CD14-positive monocyte (primary cell): ENCODE measurements around the gene CEP85L. TPM values are rescaled to one million over a fixed set of nuclear protein-coding genes. Genes with fewer than 3 reads are reported as not detected.

Source experiments
- DNase-seq, 3 donors: peaks; one replicate each; pipeline ENCODE4 v3.0.0-alpha.2; 2011 to 2022
- H2AFZ ChIP-seq: 2 replicates; pipeline ENCODE4 v1.6.0; 2012; ENCODE audit warnings: mild to moderate bottlenecking, low read depth, low read length, inconsistent platforms; ENCODE audit not compliant: insufficient read depth, poor library complexity, severe bottlenecking
- H3K27ac ChIP-seq, 2 donors: 1 replicate in 1 of 2; 2 replicates in 1 of 2; pipeline ENCODE4 v1.5.1; 2012 to 2013; ENCODE audit warnings: low read length in 2 of 2, control low read depth in 1 of 2, inconsistent platforms in 1 of 2, low read depth in 1 of 2, mild to moderate bottlenecking in 1 of 2
- H3K27me3 ChIP-seq, 2 donors: one replicate each; pipeline versions ENCODE4 v1.6.0 to v1.6.1; 2011 to 2013; ENCODE audit warnings: low read length in 2 of 2; ENCODE audit not compliant: control insufficient read depth in 2 of 2, insufficient read depth in 2 of 2
- H3K36me3 ChIP-seq, 2 donors: replicated peaks in 1 of 2; 1 replicate in 1 of 2; 2 replicates in 1 of 2; pipeline versions ENCODE4 v1.5.1 to v1.6.1; 2012 to 2013; ENCODE audit warnings: low read length in 2 of 2, control low read depth in 1 of 2, inconsistent platforms in 1 of 2, mild to moderate bottlenecking in 1 of 2; ENCODE audit not compliant: insufficient read depth in 2 of 2, control insufficient read depth in 1 of 2
- H3K4me1 ChIP-seq, 2 donors: 1 replicate in 1 of 2; 2 replicates in 1 of 2; pipeline versions ENCODE4 v1.5.1 to v1.6.1; 2012 to 2013; ENCODE audit warnings: low read length in 2 of 2, control low read depth in 1 of 2, inconsistent platforms in 1 of 2, mild to moderate bottlenecking in 1 of 2, moderate library complexity in 1 of 2; ENCODE audit not compliant: insufficient read depth in 2 of 2, control insufficient read depth in 1 of 2
- H3K4me2 ChIP-seq: replicated peaks from 2 replicates; pipeline ENCODE3; 2012; ENCODE audit warnings: low read length, moderate library complexity, mild to moderate bottlenecking; ENCODE audit not compliant: poor library complexity, severe bottlenecking; ENCODE audit errors: extremely low read depth
- H3K4me3 ChIP-seq, 3 experiments: fragments of 200-600 bp in 1 of 3; sonication (generic) in 1 of 3; replicated peaks in 1 of 3; 1 replicate in 2 of 3; 2 replicates in 1 of 3; pipeline ENCODE4 v1.5.1; 2011 to 2013; ENCODE audit warnings: low read length in 3 of 3, mild to moderate bottlenecking in 3 of 3, control low read depth in 2 of 3, low read depth in 2 of 3, inconsistent platforms in 1 of 3, moderate library complexity in 1 of 3
- H3K79me2 ChIP-seq: 2 replicates; pipeline ENCODE4 v1.6.0; 2012; ENCODE audit warnings: mild to moderate bottlenecking, control low read depth, inconsistent platforms, low read length, moderate library complexity; ENCODE audit not compliant: insufficient read depth
- H3K9ac ChIP-seq: 2 replicates; pipeline ENCODE4 v1.6.0; 2017; ENCODE audit warnings: low read length, mild to moderate bottlenecking; ENCODE audit not compliant: insufficient read depth, poor library complexity, severe bottlenecking
- H3K9me3 ChIP-seq, 2 donors: replicated peaks in 1 of 2; 1 replicate in 1 of 2; 2 replicates in 1 of 2; pipeline versions ENCODE4 v1.5.1 to v1.6.1; 2012 to 2013; ENCODE audit warnings: low read length in 2 of 2, control low read depth in 1 of 2; ENCODE audit not compliant: control insufficient read depth in 1 of 2, insufficient read depth in 1 of 2
- H4K20me1 ChIP-seq: 2 replicates; pipeline ENCODE4 v1.6.0; 2012; ENCODE audit warnings: mild to moderate bottlenecking, low read length, control low read depth, moderate library complexity; ENCODE audit not compliant: insufficient read depth
- H3K27ac Mint-ChIP-seq, 7 donors: one replicate each; pipeline ENCODE4 v1.8.0; 2020; ENCODE audit warnings: mild to moderate bottlenecking in 7 of 7, mixed read lengths in 7 of 7, moderate library complexity in 6 of 7, inconsistent platforms in 2 of 7
- H3K27me3 Mint-ChIP-seq, 3 donors: one replicate each; pipeline ENCODE4 v1.8.0; 2021 to 2022; ENCODE audit warnings: low read depth in 3 of 3, mild to moderate bottlenecking in 3 of 3, mixed read lengths in 3 of 3, moderate library complexity in 3 of 3, inconsistent platforms in 1 of 3
- H3K36me3 Mint-ChIP-seq, 2 donors: one replicate each; pipeline ENCODE4 v1.8.0; 2020; ENCODE audit warnings: mixed read lengths in 2 of 2, inconsistent platforms in 1 of 2, mild to moderate bottlenecking in 1 of 2
- H3K4me1 Mint-ChIP-seq: one replicate; pipeline ENCODE4 v1.8.0; 2020; ENCODE audit warnings: mild to moderate bottlenecking, mixed read lengths
- H3K4me3 Mint-ChIP-seq, 2 donors: one replicate each; pipeline ENCODE4 v1.8.0; 2020; ENCODE audit warnings: mild to moderate bottlenecking in 2 of 2, mixed read lengths in 2 of 2, moderate library complexity in 1 of 2
- H3K9me3 Mint-ChIP-seq, 7 donors: one replicate each; pipeline ENCODE4 v1.8.0; 2020 to 2022; ENCODE audit warnings: mixed read lengths in 7 of 7, mild to moderate bottlenecking in 6 of 7, moderate library complexity in 6 of 7, inconsistent platforms in 2 of 7
- WGBS: methylation state at CpG from one replicate; pipeline ENCODE4 v1.1.5; 2013; ENCODE audit warnings: missing lambda C conversion rate; ENCODE audit not compliant: insufficient coverage; 5-methylcytosine and 5-hydroxymethylcytosine counted together
- intact Hi-C, 2 donors: fragments of 100-400 bp; cut with micrococcal nuclease; formaldehyde crosslinking; loops; one replicate each; pipeline versions ENCODE4 v1.15.0 to v1.15.1; 2023
- polyA plus RNA-seq, 3 donors: library from polyadenylated mRNA; depleted of rRNA in 1 of 3; unstranded in 2 of 3; stranded (reverse) in 1 of 3; fragments of 300-500 nt in 2 of 3; fragments of >200 nt in 1 of 3; fragmentation: Illumina TruSeq in 2 of 3; gene quantifications; 1 replicate in 2 of 3; 2 replicates in 1 of 3; pipeline ENCODE4 v1.2.3, GENCODE V29; 2012 to 2021
- TF ChIP-seq, protein P1 (sequence below): fragments of 200-600 bp; IDR thresholded peaks from one replicate; pipeline ENCODE4 v1.8.0; 2022; ENCODE audit warnings: antibody characterized with exemption, mild to moderate bottlenecking

CEP85L gene
- polyA plus RNA-seq, 3 donors: 14.9 to 38.3 (median 19.6) TPM

DNA sequence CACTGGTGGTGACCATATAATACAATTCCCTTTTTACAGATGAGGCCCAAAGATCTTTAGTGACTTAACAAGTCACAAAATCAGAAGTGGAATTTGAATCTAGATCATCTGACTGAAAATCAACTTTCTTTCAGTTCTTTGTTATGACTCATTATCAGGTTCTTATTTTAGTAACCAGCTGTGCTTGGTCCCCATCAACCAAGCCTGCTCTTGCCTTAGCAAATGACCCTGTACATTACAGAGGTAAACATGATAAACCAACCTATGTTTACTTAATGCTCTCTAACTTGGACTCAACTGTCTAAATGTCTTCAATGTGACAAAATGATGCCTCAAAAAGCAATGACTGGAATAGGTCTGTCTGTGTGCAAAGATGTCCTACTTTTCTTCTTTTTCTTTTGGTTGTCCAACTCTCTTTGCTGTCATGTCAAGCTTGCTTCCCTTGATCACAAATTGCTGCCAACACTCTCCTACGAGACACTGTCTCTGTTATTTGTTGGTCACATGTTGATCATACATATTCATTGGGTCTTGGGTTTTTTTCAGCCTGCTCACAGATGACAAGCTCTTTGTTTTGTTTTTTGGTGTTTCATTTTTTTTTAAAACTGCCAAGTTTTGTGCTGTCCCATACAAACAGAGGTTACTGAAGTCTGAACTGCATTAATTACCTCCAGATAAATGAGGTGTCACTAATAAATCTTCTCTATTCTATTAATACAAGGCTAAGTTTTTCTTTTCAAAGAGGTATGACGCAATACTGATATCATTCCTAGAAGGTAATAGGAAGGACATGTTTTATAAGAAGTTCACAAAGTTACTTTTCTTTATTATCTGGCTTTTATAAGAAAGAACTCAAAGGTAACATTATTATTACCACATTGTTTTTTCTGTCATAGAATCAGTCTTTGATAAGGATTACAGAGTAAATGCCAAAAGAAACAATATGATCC is 165.5 kb downstream of the CEP85L start:
- no peak overlapping the region for H3K4me3 Mint-ChIP-seq
- Histone ChIP-seq H3K4me1 (no peaks in the 10 kb centered on the region), H3K9me3 (peaks cover 7 to 24% of the 10 kb centered on the region in 2 donors), H3K4me3 (no peak overlapping the region), H4K20me1 (no peaks in the 10 kb centered on the region), H3K4me2 (no peak overlapping the region), H3K27ac (no peak overlapping the region), H3K79me2 (no peaks in the 10 kb centered on the region), H2AFZ (no peak overlapping the region), H3K36me3 (peaks cover 26 to 77% of the 10 kb centered on the region in 2 donors), H3K27me3 (no peaks in the 10 kb centered on the region), H3K9ac (no peak overlapping the region)
- H3K4me1 Mint-ChIP-seq: no peaks in the 10 kb centered on the region
- intact Hi-C loops: no loop called here
- TF ChIP-seq, protein P1, sequence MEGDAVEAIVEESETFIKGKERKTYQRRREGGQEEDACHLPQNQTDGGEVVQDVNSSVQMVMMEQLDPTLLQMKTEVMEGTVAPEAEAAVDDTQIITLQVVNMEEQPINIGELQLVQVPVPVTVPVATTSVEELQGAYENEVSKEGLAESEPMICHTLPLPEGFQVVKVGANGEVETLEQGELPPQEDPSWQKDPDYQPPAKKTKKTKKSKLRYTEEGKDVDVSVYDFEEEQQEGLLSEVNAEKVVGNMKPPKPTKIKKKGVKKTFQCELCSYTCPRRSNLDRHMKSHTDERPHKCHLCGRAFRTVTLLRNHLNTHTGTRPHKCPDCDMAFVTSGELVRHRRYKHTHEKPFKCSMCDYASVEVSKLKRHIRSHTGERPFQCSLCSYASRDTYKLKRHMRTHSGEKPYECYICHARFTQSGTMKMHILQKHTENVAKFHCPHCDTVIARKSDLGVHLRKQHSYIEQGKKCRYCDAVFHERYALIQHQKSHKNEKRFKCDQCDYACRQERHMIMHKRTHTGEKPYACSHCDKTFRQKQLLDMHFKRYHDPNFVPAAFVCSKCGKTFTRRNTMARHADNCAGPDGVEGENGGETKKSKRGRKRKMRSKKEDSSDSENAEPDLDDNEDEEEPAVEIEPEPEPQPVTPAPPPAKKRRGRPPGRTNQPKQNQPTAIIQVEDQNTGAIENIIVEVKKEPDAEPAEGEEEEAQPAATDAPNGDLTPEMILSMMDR: no peak
- H3K27me3 Mint-ChIP-seq: no peaks in the 10 kb centered on the region
- peaks cover 61 to 72% of the 10 kb centered on the region in 2 donors for H3K36me3 Mint-ChIP-seq
- H3K27ac Mint-ChIP-seq: no peak overlapping the region
- H3K9me3 Mint-ChIP-seq: peaks cover 13 to 31% (median 15%) of the 10 kb centered on the region in 7 donors
- DNase-seq: no peak
- WGBS: no CpG with 5 or more reads among the region's 2 CpGs

GRCh38 chr6:118476551-118476950 is 174.8 kb downstream of the CEP85L start:
- Histone ChIP-seq H4K20me1 (no peaks in the 10 kb centered on the region), H3K9ac (no peak overlapping the region), H3K4me1 (no peaks in the 10 kb centered on the region), H3K79me2 (no peaks in the 10 kb centered on the region), H3K36me3 (peaks cover 29 to 56% of the 10 kb centered on the region in 2 donors), H3K4me2 (no peak overlapping the region), H3K9me3 (no peaks in the 10 kb centered on the region), H2AFZ (no peak overlapping the region), H3K27me3 (no peaks in the 10 kb centered on the region), H3K4me3 (no peak overlapping the region), H3K27ac (no peak overlapping the region)
- intact Hi-C loops: no loop called here
- Mint-ChIP-seq H3K36me3 (peaks cover 37 to 41% of the 10 kb centered on the region in 2 donors), H3K4me1 (no peaks in the 10 kb centered on the region), H3K9me3 (no peaks in the 10 kb centered on the region), H3K27me3 (no peaks in the 10 kb centered on the region), H3K4me3 (no peak overlapping the region), H3K27ac (no peak overlapping the region)
- no peak for DNase-seq
- no CpG with 5 or more reads among the region's 3 CpGs for WGBS
- TF ChIP-seq, protein P1: no peak
